GM06990 (cell line): ENCODE measurements around the gene MMEL1.
"Not testable (repeated sequence)": the region's sequence is repeated elsewhere in the genome, so short reads cannot be mapped to it uniquely, and the experiment has no call there.

Source experiments
- DNase-seq: peaks from one replicate; pipeline ENCODE4 v3.0.0-alpha.2; 2011; ENCODE audit not compliant: insufficient read length; ENCODE audit errors: extremely low read depth
- H3K27me3 ChIP-seq: replicated peaks from 2 replicates; pipeline ENCODE4 v1.6.0; 2011; ENCODE audit warnings: low read length; ENCODE audit not compliant: control insufficient read depth, insufficient read depth
- H3K36me3 ChIP-seq: 2 replicates; pipeline ENCODE4 v1.5.1; 2011; ENCODE audit warnings: low read length; ENCODE audit not compliant: control insufficient read depth, insufficient read depth
- H3K4me3 ChIP-seq: replicated peaks from 2 replicates; pipeline ENCODE4 v1.5.1; 2011; ENCODE audit warnings: low read depth, mild to moderate bottlenecking, control low read depth, low read length
- CTCF ChIP-seq: IDR thresholded peaks from 2 replicates; pipeline ENCODE4 v1.5.1; 2011; ENCODE audit warnings: low read length, control low read depth, mild to moderate bottlenecking, inconsistent platforms; ENCODE audit not compliant: insufficient read depth, poor library complexity, severe bottlenecking

Gene MMEL1

DNA sequence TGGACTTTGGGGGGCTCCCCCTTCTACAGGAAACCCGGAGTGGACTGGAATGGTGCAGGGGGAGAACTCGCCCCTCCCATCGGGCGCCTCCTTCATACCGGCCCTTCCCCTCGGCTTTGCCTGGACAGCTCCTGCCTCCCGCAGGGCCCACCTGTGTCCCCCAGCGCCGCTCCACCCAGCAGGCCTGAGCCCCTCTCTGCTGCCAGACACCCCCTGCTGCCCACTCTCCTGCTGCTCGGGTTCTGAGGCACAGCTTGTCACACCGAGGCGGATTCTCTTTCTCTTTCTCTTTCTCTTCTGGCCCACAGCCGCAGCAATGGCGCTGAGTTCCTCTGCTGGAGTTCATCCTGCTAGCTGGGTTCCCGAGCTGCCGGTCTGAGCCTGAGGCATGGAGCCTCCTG is 76.5 kb downstream of the MMEL1 start, which contains the start of gene TNFRSF14:
Gene TNFRSF14 (plus strand): TSS at position 95 of the 401 bp plus-strand sequence. CDS start 294 bp downstream, at position 389.
- peaks cover 24% of the 10 kb centered on the region for H3K36me3 ChIP-seq
- peak; percentile 74 for DNase-seq
- H3K4me3 ChIP-seq = peak within 1 kb of the TSS; percentile 91
- TF ChIP-seq CTCF = peak; percentile 28
- H3K27me3 ChIP-seq = no peaks in the 10 kb centered on the region

DNA sequence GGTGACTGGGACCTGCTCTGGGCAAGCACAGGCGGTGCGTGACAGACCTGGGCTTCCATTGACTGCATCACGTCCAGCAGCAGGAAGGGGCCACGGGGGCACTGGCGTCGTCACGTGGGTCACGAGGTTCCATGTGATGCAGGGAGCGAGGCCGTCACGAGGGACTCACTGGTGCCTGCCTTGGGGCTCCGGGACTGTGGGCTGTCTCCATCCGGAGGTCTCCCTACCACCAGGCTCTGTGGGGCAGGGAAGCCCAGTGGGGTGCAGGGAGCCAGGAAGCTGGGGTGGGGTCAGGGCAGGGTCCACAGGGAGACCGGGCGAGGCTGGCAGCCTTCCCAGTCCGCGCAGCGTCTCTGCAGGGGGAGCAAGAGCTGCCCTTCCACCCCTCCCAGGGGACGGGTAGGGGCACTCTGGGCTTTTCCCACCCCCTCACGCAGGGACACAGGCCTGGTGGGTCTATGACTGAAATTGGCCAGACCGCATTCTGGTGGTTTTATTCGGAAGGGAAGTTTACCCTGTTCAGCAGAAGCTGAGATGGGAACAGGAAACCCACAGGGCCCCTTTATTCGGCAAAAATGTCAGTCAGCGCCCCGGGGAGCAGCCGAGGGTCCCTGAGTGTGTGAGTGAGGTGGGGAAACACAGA is 77.1 kb downstream of the MMEL1 start:
- H3K4me3 ChIP-seq = peak overlapping the region; percentile 91

GRCh38 chr1:2554621-2555387 is 78.0 kb downstream of the MMEL1 start:
- peak; percentile 85 for TF ChIP-seq CTCF
- DNase-seq = peak; percentile 68
- Histone ChIP-seq H3K27me3 (no peaks in the 10 kb centered on the region), H3K36me3 (peaks cover 17% of the 10 kb centered on the region), H3K4me3 (peak overlapping the region; percentile 91)

More for the DNA sequence above, 77.1 kb downstream of the MMEL1 start:
- TF ChIP-seq CTCF = no peak
- peak; percentile 79 for DNase-seq
- Histone ChIP-seq H3K27me3 (no peaks in the 10 kb centered on the region), H3K36me3 (peaks cover 23% of the 10 kb centered on the region)

DNA sequence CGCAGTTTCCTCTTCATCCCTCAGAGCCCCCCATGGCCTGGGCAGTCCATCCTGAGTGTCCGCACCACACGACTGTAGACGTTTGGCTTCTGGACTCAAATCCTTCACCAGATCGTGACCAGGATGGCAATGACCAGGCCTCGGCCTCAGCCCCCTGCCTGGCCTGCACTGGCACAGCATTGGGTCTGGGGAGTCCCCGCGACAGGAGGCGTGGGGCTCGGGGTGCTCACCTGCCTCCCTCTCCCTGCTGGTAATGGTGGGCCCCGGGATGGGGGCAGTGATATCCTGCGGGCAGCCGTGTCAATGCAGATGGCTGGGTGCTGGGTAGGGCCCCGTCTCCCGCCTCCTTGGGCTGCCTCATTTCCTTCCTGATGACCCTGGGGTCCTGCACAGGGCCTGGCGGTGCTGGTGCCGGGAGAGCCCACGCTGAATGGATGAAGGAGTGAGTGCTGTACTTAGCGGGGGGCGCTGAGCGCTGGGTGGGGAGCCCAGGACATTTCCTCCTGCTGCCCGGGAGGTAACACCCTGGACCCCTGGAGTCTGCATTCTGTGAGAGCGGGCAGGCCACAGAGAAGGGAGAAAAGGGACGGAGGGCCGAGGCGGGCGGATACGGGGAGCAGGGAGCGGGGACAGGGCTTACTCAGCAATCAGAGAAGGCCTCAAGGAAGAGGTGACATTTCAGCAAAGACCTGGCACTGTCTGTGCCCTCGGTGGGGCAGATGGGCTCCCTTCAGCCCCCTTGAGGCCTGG is 78.8 kb downstream of the MMEL1 start:
- no peak for TF ChIP-seq CTCF
- Histone ChIP-seq H3K27me3 (no peaks in the 10 kb centered on the region), H3K4me3 (no peak overlapping the region), H3K36me3 (peaks cover 12% of the 10 kb centered on the region)
- DNase-seq = no peak

GRCh38 chr1:2553076-2553475 is 79.7 kb downstream of the MMEL1 start:
- not testable (repeated sequence) for H3K36me3 ChIP-seq, H3K4me3 ChIP-seq, H3K27me3 ChIP-seq, DNase-seq

GRCh38 chr1:2552189-2552588 is 80.6 kb downstream of the MMEL1 start:
- no peak for TF ChIP-seq CTCF
- no peak overlapping the region for H3K4me3 ChIP-seq
- H3K27me3 ChIP-seq = no peaks in the 10 kb centered on the region
- no peaks in the 10 kb centered on the region for H3K36me3 ChIP-seq
- no peak for DNase-seq

- H3K4me3 ChIP-seq, H3K36me3 ChIP-seq, H3K27me3 ChIP-seq, DNase-seq: not testable (repeated sequence)
Measured at GRCh38 chr1:2551544-2551943, 81.3 kb downstream of the MMEL1 start.

GRCh38 chr1:2550309-2550861 is 82.4 kb downstream of the MMEL1 start:
- DNase-seq, H3K27me3 ChIP-seq, H3K4me3 ChIP-seq, H3K36me3 ChIP-seq: not testable (repeated sequence)
